Activated naive CD4-positive, alpha-beta T cell treated with Interleukin-2 at 50 U/mL for 16 hours (primary cell): ENCODE data around the gene ST6GALNAC5.

Experiments
- DNase-seq: peaks from one replicate; pipeline ENCODE4 v3.0.0-alpha.2; 2020

Gene ST6GALNAC5

DNA sequence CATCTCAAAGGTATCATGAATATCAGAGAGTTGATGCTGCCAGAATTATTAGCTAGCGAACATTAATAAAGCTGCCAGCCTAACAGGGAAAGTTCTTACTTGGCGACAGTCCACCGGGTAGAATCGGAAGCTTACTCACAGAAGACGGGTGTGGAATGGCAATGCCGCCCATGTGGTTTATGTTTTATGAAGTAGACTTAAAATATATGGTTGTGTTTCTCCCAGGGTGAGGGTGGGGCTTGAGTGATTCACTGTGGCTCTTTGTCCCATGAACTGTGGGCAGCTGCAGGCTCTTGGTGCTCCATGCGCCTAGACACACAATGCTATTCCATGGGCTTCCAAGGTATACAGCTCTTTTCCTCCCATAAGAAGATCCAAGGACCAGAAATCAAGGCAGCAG, 189.2 kb downstream of the ST6GALNAC5 start:
- no peak for DNase-seq

DNA sequence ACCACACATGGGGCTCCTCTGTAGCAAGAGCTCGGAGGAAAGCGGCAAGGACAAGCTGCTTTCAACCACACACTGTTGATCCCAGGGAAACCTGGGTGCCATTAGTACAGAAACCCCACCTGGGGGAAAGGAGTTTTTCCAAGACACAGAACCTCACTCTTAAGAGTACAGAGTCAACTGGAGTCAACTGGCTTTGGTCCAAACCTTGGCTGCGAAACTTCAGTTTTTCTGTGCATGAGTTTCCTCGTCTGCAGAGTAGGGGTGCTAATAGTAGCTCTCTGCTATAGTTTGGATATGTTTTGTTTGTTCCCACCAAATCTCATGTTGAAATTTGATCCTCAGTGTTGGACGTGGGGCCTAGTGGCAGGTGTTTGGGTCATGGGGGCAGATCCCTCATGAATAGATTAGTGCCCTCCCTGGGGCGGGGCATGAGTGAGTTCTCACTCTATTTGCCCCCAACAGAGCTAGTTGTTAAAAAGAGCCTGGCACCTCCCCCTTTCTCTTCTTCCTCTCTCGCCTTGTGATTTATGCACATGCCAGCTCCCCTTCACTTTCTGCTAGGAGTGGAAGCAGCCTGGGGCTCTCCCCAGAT, 190.8 kb downstream of the ST6GALNAC5 start:
- DNase-seq, result no peak

DNA sequence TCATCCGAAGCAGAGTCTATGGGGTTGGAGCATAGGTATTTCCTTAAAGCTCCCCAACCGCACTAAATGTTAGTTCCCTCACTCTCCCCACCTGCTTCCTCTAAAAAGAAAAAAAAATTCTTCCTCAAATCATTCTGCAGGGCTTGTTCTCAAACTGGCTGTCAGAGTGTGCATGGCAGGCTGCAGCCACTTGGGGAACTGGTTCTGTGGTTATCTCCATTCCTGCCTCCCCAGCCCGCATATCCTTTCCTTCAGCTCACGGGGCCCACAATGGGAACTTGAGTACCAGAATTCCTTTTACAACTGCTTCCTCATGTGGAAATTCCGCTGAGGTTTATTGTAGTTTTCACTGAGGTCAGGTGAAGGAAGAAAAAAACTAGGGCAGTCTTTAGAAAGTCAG, 192.7 kb downstream of the ST6GALNAC5 start:
- no peak for DNase-seq

DNA sequence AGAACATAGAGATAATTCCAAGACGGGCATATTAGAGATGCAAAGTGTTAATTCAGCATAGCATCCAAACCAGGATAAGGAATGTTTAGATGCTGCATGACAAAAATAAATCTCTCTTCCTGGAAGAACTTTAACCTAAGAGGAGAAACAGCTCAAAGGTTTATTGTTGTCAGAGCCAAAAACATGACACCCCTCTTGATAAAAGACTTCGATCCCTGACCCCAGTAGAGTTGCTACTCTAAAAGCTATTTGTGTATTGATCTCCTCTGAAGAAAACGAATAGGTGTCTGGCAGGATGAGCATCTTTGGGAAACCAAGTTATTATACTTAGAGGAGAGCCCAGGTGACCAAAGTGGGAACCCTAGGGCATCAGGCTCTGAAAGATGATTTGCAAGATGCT, 193.9 kb downstream of the ST6GALNAC5 start:
- DNase-seq, result no peak

DNA sequence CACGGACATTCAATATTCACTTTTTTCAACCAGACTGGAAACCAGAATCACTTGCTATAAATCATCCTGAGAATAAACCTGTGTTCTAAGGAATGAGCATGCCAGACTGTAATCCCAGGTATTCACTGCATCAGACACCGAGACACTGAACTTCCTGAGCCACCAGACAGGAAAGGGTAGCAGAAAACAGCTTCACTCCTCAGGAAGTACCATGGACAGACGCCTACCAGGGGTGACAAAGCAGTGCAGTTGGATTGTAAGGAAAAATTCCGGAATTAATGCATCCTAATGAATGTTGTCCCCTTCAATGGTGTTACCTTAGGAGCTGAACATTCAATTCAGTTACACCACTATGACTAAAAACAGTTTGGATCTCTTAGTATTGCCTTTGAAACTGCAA, 195.8 kb downstream of the ST6GALNAC5 start:
- no peak for DNase-seq

DNA sequence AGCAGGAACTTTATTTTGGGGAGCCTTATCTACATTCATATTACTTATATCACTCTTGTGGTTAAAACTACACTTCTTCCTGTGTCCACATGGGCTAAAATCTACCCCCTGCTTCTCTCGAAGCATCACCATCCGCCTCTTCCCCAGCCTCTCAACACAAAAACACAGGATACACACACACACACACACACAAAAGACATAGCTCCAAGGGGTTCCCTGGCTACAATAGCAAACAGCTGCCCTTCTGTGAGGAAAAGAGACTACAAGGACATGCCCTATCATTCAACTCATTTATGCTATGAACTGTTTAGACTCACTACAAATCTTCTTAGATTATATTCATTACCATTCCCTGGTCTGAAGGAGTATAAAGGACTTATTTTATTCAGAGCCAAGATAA, 197.0 kb downstream of the ST6GALNAC5 start:
- no peak for DNase-seq

DNA sequence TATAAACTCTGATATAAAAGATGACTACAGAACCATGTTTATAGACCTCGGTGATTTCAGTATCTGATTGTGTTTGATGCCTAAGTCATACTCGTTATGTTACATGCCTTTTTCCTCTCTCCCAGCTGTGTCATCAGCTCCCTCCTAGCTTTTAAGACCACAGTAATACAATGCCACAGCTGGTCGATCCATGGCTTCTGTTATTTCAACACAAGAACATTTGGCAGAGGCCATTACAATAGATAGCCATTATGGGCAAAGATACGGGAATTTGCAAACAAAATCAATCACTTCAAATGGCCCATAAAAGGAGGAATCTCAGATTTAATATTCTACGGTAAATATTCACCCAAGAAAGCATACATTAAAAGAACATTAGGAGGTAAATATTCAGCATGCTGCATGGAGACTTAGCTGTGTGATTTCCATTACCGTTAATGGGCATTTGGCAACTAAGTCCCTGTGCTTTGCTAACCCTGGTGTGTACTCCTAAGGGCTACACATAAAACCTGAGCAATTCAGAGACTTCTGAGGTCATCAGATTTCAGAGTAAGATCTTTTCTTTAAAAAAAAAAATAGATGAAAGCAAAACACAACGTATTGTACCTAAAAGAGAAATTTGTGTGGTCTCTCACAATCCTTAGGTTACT, 198.5 kb downstream of the ST6GALNAC5 start:
- no peak for DNase-seq

DNA sequence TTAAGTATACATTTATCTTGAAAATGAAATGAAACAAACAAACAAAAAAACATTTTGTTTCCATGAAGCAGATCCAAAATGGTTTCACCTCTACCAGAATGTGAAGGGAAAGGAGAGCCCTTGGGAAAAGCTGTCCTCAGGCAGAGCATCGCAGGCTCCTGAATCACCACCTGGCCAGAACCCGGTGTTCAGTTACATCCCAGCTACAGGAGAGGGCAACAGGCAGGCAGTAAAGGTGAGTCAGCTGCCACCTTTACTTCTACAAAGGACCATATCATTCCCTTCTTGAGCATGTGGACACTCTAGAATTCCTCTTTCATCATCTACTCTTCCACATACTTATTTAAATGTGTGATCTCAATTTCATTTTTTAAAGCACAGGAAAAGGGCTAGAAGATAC, 200.7 kb downstream of the ST6GALNAC5 start:
- no peak for DNase-seq

DNA sequence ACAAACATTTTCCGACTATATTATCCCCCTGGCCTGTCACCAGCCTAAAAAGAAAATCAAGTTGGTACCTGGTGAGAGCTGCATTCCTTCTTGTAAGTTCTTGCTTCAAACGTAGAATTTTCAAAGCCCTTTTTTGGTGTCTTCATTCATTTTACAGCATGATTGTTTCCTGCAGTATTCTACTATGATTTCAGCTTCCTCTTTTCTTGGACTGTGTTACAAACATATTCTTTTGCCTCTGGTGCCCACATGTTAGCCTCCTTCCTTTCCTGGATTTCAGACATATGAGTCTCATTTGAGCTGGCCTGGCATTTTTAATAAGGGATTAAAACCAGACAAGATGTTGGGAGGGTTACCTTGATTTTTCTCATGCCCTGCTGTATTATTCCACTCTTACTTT, 209.5 kb downstream of the ST6GALNAC5 start:
- no peak for DNase-seq

DNA sequence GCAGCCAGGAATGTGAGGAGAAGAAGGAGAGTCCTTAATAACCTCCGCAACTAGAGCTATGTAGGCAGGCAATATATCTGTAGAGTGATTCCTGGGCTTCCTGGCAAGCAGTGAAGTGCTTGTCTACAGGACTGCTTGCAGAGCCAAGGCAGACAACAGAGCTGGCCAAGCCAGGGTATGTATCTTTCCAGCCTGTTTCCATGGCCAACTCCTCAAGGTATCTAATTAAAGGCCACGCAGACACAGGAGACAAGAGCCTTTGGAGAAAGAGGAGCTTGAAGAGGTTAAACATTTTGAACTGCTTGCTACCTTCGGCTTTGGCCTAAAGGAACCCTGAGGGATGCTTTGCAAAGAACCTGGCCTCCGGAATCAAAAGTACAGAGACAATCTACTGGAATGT, 214.6 kb downstream of the ST6GALNAC5 start:
- DNase-seq, result no peak

DNA sequence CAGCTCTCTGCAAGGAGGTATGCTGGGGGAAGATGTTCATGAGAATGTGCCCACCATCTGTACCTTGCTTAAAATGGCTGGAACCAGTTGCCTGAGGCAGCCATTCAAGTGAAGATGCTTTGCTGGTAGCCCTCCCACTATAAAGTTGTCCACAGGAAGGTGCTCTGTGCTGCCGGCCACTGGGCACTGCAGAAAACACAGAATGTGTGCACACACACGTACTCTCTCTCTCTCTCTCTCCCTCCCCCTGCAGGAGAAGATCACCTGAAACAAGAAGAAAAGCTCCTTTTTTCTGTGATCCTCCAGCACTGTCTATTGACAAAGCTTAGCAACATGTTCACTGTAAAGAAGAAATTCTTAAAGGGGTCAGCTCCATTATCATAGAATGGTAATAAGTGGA, 217.2 kb downstream of the ST6GALNAC5 start:
- no peak for DNase-seq

DNA sequence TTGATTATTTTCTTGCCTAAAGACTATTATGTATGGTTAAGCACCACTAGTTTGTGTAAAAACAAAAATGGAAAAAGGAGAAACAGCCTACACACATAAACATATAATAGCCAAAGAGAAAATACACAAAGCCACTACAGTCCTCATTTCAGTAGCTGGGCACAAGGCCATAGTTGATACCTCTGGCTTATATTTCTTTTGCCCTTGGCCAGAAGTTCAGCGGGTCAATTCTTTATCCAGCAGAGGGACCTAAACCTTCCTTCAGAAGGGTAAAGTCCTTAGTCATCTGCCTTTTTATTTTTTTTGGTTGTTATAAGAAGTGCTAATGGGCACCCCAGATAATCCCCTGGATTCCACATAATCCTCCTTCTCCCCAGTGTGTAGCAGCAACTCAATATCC, 217.8 kb downstream of the ST6GALNAC5 start:
- DNase-seq, result no peak

DNA sequence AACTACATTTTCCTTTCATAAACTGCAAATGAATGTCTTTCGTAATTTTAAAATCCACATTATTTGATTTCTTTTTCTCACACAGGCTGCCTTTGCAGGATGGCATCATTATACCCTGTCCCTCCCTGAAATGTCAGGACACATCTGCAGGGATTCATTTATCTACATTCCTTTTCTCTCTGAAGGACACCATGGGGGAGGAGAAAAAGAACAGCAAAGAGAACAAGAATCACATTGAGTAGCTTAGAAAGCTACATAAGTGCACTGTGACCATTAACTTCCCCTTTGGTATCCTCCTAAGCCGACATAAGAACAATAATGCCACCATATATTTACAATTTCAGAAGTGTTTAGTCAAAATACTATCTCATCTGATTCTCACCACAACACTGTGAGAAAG, 222.5 kb downstream of the ST6GALNAC5 start:
- no peak for DNase-seq

DNA sequence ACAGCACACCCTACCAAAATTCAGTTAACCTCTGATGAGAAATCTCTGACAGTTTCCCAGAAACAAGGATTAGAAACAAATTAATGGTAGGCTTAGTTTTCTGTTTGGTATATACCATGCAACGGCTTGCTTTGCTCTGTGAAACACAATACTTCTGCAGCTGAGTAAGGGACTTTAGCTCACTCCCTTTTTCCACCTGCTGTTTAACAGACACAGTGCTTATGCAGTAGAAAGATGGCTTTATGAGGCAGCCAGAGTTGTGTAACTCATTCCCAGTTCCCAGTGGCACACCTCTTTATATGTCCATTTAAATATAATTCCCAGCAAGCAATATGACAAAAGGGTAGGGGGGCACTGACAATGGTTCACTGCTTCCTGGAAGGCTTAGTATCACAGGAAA, 228.0 kb downstream of the ST6GALNAC5 start:
- DNase-seq, result no peak

DNA sequence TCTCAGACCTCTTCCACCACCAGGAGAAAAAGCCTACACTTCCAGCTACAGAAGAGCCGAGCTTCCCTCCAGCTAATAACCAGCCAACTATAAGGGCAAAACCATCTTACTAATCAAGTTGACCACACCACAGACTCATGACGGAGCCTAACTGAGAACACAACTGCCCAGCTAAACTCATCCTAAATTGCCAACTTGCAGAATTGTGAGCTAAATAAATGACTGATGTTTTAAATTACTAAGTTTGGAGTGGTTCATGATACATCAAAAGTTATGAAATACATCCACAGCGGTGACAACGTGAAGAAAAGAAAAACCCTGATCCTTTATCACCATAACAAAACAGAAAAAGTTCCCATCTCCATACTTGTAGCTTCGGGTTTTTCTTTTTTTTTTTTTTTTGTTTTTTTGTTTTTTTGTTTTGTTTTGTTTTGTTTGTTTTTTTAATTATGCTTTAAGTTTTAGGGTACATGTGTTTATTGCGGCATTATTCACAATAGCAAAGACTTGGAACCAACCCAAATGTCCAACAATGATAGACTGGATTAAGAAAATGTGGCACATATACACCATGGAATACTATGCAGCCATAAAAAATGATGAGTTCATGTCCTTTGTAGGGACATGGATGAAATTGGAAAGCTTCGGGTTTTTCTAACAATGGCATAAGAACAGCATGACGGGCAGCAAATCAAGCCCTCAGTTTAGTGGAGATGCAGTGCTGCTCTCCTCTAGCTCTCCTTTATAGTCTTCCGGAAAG, 229.4 kb downstream of the ST6GALNAC5 start:
- no peak for DNase-seq

DNA sequence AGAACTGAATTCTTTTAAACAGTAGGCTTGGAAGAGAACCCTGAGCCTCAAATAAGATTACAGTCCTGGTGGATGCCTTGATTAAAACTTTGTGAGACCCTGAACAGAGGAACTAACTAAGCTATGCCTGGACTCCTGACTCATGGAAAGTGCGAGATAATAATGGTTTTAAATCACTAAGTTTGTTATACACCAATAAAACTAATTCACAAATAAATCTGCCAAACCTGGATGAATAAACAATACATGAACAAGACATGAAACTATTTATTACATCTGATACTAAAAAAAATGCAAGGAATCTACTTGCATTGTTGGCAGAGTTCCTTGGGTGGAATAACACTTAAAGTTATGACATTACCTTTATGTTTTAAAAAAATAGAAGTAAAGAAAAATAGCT, 233.6 kb downstream of the ST6GALNAC5 start:
- DNase-seq, result no peak

DNA sequence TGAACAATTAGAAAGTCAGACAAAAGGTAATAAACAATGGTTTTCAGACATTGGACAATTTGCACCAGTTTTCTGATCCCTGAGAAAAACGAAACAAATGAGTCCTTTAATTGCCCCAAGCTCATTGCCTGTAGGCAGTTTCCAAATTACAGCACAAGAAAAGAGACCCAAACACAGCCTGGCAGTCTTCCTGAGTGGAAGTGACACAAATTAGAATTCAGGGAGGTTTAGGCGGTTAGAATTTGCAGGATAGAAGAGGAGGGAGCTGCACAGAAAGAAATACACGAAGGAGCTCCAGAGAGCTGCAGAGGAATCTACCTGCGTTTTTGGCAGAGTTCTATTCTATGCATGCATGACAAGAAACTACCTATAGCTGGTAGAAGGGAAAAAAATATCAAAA, 236.2 kb downstream of the ST6GALNAC5 start:
- no peak for DNase-seq

DNA sequence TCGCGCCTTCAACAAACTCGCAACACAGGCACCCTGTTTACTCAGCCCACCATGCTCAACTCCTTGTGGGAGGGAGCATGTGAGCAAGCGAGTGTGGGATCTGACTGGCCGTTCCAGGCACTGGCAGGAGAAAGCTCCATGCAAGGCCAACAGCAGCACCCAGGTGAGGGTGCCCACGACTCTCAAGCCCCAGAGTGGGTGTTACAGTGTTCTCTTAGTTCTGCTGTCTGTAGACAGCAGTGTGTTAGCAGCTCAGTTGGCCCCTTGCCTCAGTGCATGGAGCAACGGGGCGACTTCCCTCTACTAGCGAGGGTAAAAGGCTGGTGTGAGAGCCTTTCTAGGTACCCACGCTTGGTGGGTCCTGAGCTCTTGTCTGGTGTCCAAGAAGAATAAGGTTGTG, 237.4 kb downstream of the ST6GALNAC5 start:
- no peak for DNase-seq
